WERI-Rb-1 (cell line): ENCODE results near the gene CCDC102B.

Experiments
- DNase-seq: peaks from one replicate; pipeline ENCODE4 v3.0.0-alpha.2; 2020
- H3K27ac ChIP-seq: fragments of 250-450 bp; sonication (Bioruptor Pico); 2 replicates; pipeline ENCODE4 v1.5.1; 2020; ENCODE audit warnings: mild to moderate bottlenecking, moderate library complexity
- H3K27me3 ChIP-seq: fragments of 250-450 bp; sonication (Bioruptor Pico); 2 replicates; pipeline ENCODE4 v1.5.1; 2021; ENCODE audit warnings: mild to moderate bottlenecking, low read depth, moderate library complexity; ENCODE audit not compliant: insufficient read depth, severe bottlenecking
- H3K36me3 ChIP-seq: fragments of 250-450 bp; sonication (Bioruptor Pico); 2 replicates; pipeline ENCODE4 v1.5.1; 2020; ENCODE audit warnings: mild to moderate bottlenecking, moderate library complexity
- H3K4me3 ChIP-seq: 2 replicates; pipeline ENCODE4 v1.5.1; 2011; ENCODE audit warnings: low read depth, mild to moderate bottlenecking, control low read depth, low read length
- H3K9me3 ChIP-seq: fragments of 250-450 bp; sonication (Bioruptor Pico); 2 replicates; pipeline ENCODE4 v1.5.1; 2021; ENCODE audit warnings: mild to moderate bottlenecking, moderate library complexity; ENCODE audit not compliant: severe bottlenecking
- CTCF ChIP-seq: IDR thresholded peaks from 2 replicates; pipeline ENCODE4 v1.5.1; 2011; ENCODE audit warnings: low read depth, mild to moderate bottlenecking, control low read depth, inconsistent platforms, low read length

Gene CCDC102B

GRCh38 chr18:68769461-68769860 is 28.4 kb upstream of the CCDC102B start:
- H3K36me3 ChIP-seq, result no peaks in the 10 kb centered on the region
- no peaks in the 10 kb centered on the region for H3K27me3 ChIP-seq
- DNase-seq, result no peak
- no peak overlapping the region for H3K27ac ChIP-seq
- H3K4me3 ChIP-seq, result no peak overlapping the region
- H3K9me3 ChIP-seq, result no peaks in the 10 kb centered on the region
- no peak for TF ChIP-seq CTCF

- no peak for TF ChIP-seq CTCF
- Histone ChIP-seq H3K27ac (no peak overlapping the region), H3K36me3 (no peaks in the 10 kb centered on the region), H3K9me3 (no peaks in the 10 kb centered on the region), H3K4me3 (no peak overlapping the region), H3K27me3 (no peaks in the 10 kb centered on the region)
- DNase-seq, result no peak
Observed at GRCh38 chr18:68772268-68772667, 25.6 kb upstream of the CCDC102B start.

GRCh38 chr18:68778280-68778886 is 19.5 kb upstream of the CCDC102B start:
- H3K27ac ChIP-seq, result no peak overlapping the region
- DNase-seq, result no peak
- H3K4me3 ChIP-seq, result no peak overlapping the region
- H3K27me3 ChIP-seq, result no peaks in the 10 kb centered on the region
- H3K9me3 ChIP-seq, result no peaks in the 10 kb centered on the region
- no peak for TF ChIP-seq CTCF
- no peaks in the 10 kb centered on the region for H3K36me3 ChIP-seq

- Histone ChIP-seq H3K9me3 (no peaks in the 10 kb centered on the region), H3K27ac (no peak overlapping the region), H3K36me3 (no peaks in the 10 kb centered on the region), H3K4me3 (no peak overlapping the region), H3K27me3 (no peaks in the 10 kb centered on the region)
- TF ChIP-seq CTCF, result no peak
- no peak for DNase-seq
Observed at GRCh38 chr18:68779169-68779568, 18.7 kb upstream of the CCDC102B start.

- Histone ChIP-seq H3K36me3 (no peaks in the 10 kb centered on the region), H3K27ac (no peak overlapping the region), H3K4me3 (no peak overlapping the region), H3K27me3 (no peaks in the 10 kb centered on the region), H3K9me3 (no peaks in the 10 kb centered on the region)
- no peak for DNase-seq
- TF ChIP-seq CTCF, result no peak
Observed at GRCh38 chr18:68780802-68781635, 16.9 kb upstream of the CCDC102B start.

- Histone ChIP-seq H3K27ac (no peak overlapping the region), H3K27me3 (no peaks in the 10 kb centered on the region), H3K4me3 (no peak overlapping the region), H3K9me3 (no peaks in the 10 kb centered on the region), H3K36me3 (no peaks in the 10 kb centered on the region)
- no peak for TF ChIP-seq CTCF
- DNase-seq, result no peak
Observed at GRCh38 chr18:68783506-68783905, 14.4 kb upstream of the CCDC102B start.
